H1 (cell line): ENCODE data around the gene INKA2. TPM values are rescaled to one million over a fixed set of nuclear protein-coding genes. Genes with fewer than 3 reads are reported as not detected.

Experiments
- ATF2 ChIP-seq: IDR thresholded peaks from 2 replicates; pipeline ENCODE4 v1.6.1; 2012; ENCODE audit warnings: low read length, inconsistent platforms
- BCL11A ChIP-seq, 2 experiments: IDR thresholded peaks; one replicate each; pipeline ENCODE4 v1.6.1; 2011; ENCODE audit warnings: low read depth in 2 of 2, low read length in 2 of 2, mild to moderate bottlenecking in 2 of 2
- CTBP2 ChIP-seq: IDR thresholded peaks from 2 replicates; pipeline ENCODE4 v1.7.0; 2011; ENCODE audit warnings: borderline replicate concordance, mild to moderate bottlenecking, moderate library complexity, mixed read lengths, low read length; ENCODE audit not compliant: insufficient read depth, insufficient read length
- NRF1 ChIP-seq: IDR thresholded peaks from 2 replicates; pipeline ENCODE4 v1.6.1; 2011; ENCODE audit warnings: mild to moderate bottlenecking, low read depth, low read length, improper control_type of control experiment
- RFX5 ChIP-seq: IDR thresholded peaks from 2 replicates; pipeline ENCODE4 v1.6.1; 2011; ENCODE audit warnings: low read depth, low read length, improper control_type of control experiment, borderline replicate concordance
- SRF ChIP-seq: IDR thresholded peaks from 2 replicates; pipeline ENCODE4 v1.6.1; 2011; ENCODE audit warnings: mild to moderate bottlenecking, low read depth, low read length, moderate library complexity
- TBP ChIP-seq: IDR thresholded peaks from 2 replicates; pipeline ENCODE4 v1.6.1; 2011; ENCODE audit warnings: low read depth, low read length, improper control_type of control experiment
- polyA plus RNA-seq, 7 experiments: library from polyadenylated mRNA; depleted of rRNA in 3 of 7; stranded (reverse) in 5 of 7; unstranded in 2 of 7; fragments of >200 nt in 5 of 7; fragments of 200-250 nt in 2 of 7; gene quantifications; 1 replicate in 5 of 7; 2 replicates in 1 of 7; 4 replicates in 1 of 7; pipeline versions ENCODE4 v1.2.1 to v1.2.3, GENCODE V29; 2011 to 2013; ENCODE audit warnings: missing spikeins in 2 of 7, mixed read lengths in 2 of 7
- total RNA-seq: library from RNA; stranded (reverse); fragmentation: NEBNext Ultra II Directional; extraction: Animal tissue kit (Norgen Biotek cat#: 25700); gene quantifications from 2 replicates; pipeline ENCODE4 v1.2.1, GENCODE V29; 2021

Gene INKA2
- total and polyA plus RNA-seq, 2 of the 8 experiments (the other 6 are each of a cell fraction or from before 2014, with no cell fraction given), result 4.2 to 11.5 TPM

GRCh38 chr1:111778066-111778465, 38.9 kb upstream of the INKA2 start (continued):
- TF ChIP-seq RFX5, result no peak
- TF ChIP-seq BCL11A (IDR thresholded peaks at IDR 0.05; ENCODE audit: low read depth in 2 of 2, low read length in 2 of 2), result no peak
- no peak for TF ChIP-seq NRF1
- TF ChIP-seq TBP, result no peak
- no peak for TF ChIP-seq ATF2
- no peak for TF ChIP-seq CTBP2
- no peak for TF ChIP-seq SRF
